ENCODE measurements around the gene CDRT15.

Gene CDRT15

DNA sequence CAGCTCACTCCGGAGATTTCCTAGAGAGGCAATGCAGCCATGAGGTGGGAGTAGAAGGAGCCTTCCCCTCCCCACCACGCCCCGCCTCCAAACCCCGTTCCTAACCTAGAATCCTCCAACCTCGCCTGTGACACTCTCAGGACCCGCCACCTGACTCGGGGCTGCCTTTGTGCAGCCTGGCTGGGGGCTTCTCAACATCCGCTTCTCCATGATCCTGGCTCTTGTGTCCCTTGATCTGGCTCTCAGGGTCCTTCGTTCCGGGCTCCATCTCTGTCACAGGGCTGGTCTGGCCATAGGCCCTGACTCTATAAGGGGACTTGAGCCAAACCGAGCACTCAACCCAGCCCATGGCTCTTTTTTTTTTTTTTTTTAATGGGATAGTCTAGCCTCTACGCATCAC is 24.3 kb downstream of the CDRT15 start:
- no peak for DNase-seq (ENCODE audit: low read depth, low spot score)
- Histone ChIP-seq H3K27ac (no peak overlapping the region), H3K4me3 (no peak overlapping the region), H3K9me3 (ENCODE audit: low read depth, low read length) (no peaks in the 10 kb centered on the region), H3K36me3 (ENCODE audit: insufficient read depth, low read length) (no peaks in the 10 kb centered on the region), H3K9ac (ENCODE audit: insufficient read length) (no peak overlapping the region)
- TF ChIP-seq POLR2AphosphoS5 (IDR thresholded peaks at IDR 0.05; ENCODE audit: borderline replicate concordance, low read depth, low read length) (no peak), EZH2 (IDR thresholded peaks at IDR 0.05) (no peak), FOXP2 (optimal IDR thresholded peaks at IDR 0.05; ENCODE audit: control extremely low read depth, extremely low read length, insufficient read depth) (no peak)

DNA sequence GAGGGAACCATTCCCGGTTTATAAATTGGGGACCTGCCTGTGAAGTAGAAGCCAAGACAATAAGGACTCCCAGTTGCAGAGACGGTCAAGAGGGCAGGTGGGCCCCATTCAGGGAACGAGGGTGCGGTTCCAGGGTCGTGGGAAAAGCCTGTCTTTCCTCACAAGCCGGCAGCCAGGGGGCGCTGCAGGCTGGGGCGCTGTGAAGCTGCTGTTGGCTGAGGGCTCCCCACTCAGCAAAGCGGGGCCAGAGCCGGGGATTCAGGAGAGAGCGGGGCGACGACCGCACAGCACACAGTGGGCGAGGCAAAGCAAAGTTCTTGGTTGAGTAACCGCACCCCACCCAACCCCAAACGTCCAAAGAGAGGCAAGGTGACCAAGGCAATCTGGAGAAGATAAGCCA is 24.9 kb downstream of the CDRT15 start:
- Histone ChIP-seq H3K36me3 (ENCODE audit: insufficient read depth, low read length) (no peaks in the 10 kb centered on the region), H3K27ac (no peak overlapping the region), H3K4me3 (no peak overlapping the region), H3K9me3 (ENCODE audit: low read depth, low read length) (no peaks in the 10 kb centered on the region), H3K9ac (ENCODE audit: insufficient read length) (no peak overlapping the region)
- no peak for DNase-seq (ENCODE audit: low read depth, low spot score)
- TF ChIP-seq EZH2 (IDR thresholded peaks at IDR 0.05) (no peak), POLR2AphosphoS5 (IDR thresholded peaks at IDR 0.05; ENCODE audit: borderline replicate concordance, low read depth, low read length) (no peak), FOXP2 (optimal IDR thresholded peaks at IDR 0.05; ENCODE audit: control extremely low read depth, extremely low read length, insufficient read depth) (no peak)

DNA sequence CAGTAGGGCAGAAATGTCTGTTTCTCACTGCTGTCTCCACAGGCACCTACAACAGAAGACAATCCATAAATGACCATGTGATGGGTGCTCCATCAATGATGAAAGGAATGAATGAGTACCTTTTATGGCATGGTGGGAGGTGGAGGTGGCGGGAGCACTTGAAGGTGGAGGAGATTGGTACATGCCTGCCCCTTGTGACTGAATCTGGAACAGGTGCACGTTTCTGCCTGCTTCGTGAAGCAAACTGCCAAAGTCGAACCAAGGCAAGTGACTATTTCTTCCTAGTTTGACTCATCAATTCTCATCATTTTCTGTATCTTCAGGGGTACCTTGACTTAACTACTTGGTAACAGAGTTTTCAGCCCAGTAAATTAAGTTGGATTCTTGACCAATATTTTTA is 25.4 kb downstream of the CDRT15 start:
- Histone ChIP-seq H3K36me3 (ENCODE audit: insufficient read depth, low read length) (no peaks in the 10 kb centered on the region), H3K9ac (ENCODE audit: insufficient read length) (no peak overlapping the region), H3K27ac (no peak overlapping the region), H3K4me3 (no peak overlapping the region), H3K9me3 (ENCODE audit: low read depth, low read length) (no peaks in the 10 kb centered on the region)
- DNase-seq (ENCODE audit: low read depth, low spot score) = no peak
- TF ChIP-seq EZH2 (IDR thresholded peaks at IDR 0.05) = no peak

DNA sequence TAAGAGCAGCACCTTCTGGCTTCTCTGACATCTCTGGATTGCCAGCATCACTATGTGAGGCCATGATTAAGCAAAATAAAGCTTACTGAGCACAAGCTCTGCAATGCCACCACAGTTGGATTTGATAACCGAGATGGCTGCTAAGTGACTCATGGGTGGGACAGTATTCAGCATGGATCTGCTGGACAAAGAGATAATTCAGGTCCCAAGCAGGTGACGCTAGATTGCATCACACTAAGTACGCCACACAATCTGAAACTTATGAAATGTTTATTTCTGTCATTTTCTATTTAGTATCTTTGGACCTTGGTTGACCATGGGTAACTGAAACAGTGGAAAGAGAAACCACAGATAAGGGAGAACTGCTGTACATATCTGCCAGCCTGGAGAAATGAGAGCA is 27.4 kb downstream of the CDRT15 start:
- no peak for DNase-seq (ENCODE audit: low read depth, low spot score)
- no peak overlapping the region for H3K27ac ChIP-seq
- H3K4me3 ChIP-seq = no peak overlapping the region
- no peak overlapping the region for H3K9ac ChIP-seq (ENCODE audit: insufficient read length)
- no peaks in the 10 kb centered on the region for H3K36me3 ChIP-seq (ENCODE audit: insufficient read depth, low read length)
- TF ChIP-seq EZH2 (IDR thresholded peaks at IDR 0.05) (no peak), FOXP2 (optimal IDR thresholded peaks at IDR 0.05; ENCODE audit: control extremely low read depth, extremely low read length, insufficient read depth) (no peak), POLR2AphosphoS5 (IDR thresholded peaks at IDR 0.05; ENCODE audit: borderline replicate concordance, low read depth, low read length) (no peak)
- H3K9me3 ChIP-seq (ENCODE audit: low read depth, low read length) = no peaks in the 10 kb centered on the region

DNA sequence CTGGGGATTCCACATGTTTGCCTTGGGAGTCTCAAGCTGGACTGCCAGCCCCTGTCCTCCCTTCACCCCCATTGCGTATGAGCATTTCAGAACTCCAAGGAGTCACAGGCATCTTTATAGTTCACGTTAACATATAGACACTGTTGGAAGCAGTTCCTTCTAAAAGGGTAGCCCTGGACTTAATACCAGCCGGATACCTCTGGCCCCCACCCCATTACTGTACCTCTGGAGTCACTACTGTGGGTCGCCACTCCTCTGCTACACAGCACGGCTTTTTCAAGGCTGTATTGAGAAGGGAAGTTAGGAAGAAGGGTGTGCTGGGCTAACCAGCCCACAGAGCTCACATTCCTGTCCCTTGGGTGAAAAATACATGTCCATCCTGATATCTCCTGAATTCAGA is 28.9 kb downstream of the CDRT15 start:
- no peak overlapping the region for H3K9ac ChIP-seq (ENCODE audit: insufficient read length)
- H3K4me3 ChIP-seq = no peak overlapping the region
- no peak overlapping the region for H3K27ac ChIP-seq
- no peaks in the 10 kb centered on the region for H3K36me3 ChIP-seq (ENCODE audit: insufficient read depth, low read length)
- no peak for TF ChIP-seq EZH2 (IDR thresholded peaks at IDR 0.05)
- TF ChIP-seq POLR2AphosphoS5 (IDR thresholded peaks at IDR 0.05; ENCODE audit: borderline replicate concordance, low read depth, low read length) = no peak
- TF ChIP-seq FOXP2 (optimal IDR thresholded peaks at IDR 0.05; ENCODE audit: control extremely low read depth, extremely low read length, insufficient read depth) = no peak
- no peaks in the 10 kb centered on the region for H3K9me3 ChIP-seq (ENCODE audit: low read depth, low read length)
- no peak for DNase-seq (ENCODE audit: low read depth, low spot score)

DNA sequence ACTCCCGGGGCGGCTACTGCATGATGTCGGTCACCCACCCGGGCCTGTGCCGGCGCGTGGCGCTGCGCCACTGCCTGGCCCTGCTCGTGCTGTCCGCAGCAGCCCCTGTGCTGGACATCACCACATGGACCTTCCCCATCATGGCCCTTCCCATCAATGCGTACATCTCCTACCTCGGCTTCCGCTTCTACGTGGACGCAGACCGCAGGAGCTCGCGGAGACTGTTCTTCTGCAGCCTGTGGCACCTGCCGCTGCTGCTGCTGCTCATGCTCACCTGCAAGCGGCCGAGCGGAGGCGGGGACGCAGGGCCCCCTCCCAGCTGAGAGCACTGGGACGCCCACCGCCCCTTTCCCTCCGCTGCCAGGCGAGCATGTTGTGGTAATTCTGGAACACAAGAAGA is 29.8 kb downstream of the CDRT15 start:
- H3K9me3 ChIP-seq (ENCODE audit: low read depth, low read length) = no peaks in the 10 kb centered on the region
- TF ChIP-seq FOXP2 (optimal IDR thresholded peaks at IDR 0.05; ENCODE audit: control extremely low read depth, extremely low read length, insufficient read depth) = no peak
- no peak for TF ChIP-seq EZH2 (IDR thresholded peaks at IDR 0.05)
- no peak for TF ChIP-seq POLR2AphosphoS5 (IDR thresholded peaks at IDR 0.05; ENCODE audit: borderline replicate concordance, low read depth, low read length)
- no peak overlapping the region for H3K9ac ChIP-seq (ENCODE audit: insufficient read length)
- no peak overlapping the region for H3K27ac ChIP-seq
- no peak for DNase-seq (ENCODE audit: low read depth, low spot score)
- no peaks in the 10 kb centered on the region for H3K36me3 ChIP-seq (ENCODE audit: insufficient read depth, low read length)
- H3K4me3 ChIP-seq = no peak overlapping the region

DNA sequence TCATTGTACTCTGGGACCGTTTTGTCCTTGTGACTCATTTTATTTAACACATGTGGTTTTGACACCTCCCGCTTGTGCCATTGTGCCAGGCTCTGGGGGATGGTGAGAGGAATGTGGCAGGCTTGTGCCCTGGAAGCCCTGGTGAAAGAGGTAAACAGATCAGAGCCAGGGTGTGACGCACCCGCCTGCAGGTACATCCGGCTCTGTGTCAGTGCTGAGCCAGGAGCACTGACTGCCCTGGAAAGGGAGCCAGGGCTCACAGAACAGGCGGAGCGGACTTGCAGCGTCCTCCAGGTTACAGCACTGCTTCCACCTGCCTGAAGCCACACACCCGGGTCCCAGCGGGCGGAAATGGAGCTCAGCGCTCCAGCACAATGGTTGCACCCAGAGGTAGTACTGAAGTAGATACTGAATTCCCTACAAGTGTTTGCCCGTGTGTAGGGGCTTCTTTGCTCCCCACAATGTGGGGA is 30.6 kb downstream of the CDRT15 start:
- no peak for TF ChIP-seq EZH2 (IDR thresholded peaks at IDR 0.05)
- no peak for TF ChIP-seq FOXP2 (optimal IDR thresholded peaks at IDR 0.05; ENCODE audit: control extremely low read depth, extremely low read length, insufficient read depth)
- no peak for TF ChIP-seq POLR2AphosphoS5 (IDR thresholded peaks at IDR 0.05; ENCODE audit: borderline replicate concordance, low read depth, low read length)
- Histone ChIP-seq H3K36me3 (ENCODE audit: insufficient read depth, low read length) (no peaks in the 10 kb centered on the region), H3K9me3 (ENCODE audit: low read depth, low read length) (no peaks in the 10 kb centered on the region), H3K27ac (no peak overlapping the region), H3K4me3 (no peak overlapping the region), H3K9ac (ENCODE audit: insufficient read length) (no peak overlapping the region)
- no peak for DNase-seq (ENCODE audit: low read depth, low spot score)

DNA sequence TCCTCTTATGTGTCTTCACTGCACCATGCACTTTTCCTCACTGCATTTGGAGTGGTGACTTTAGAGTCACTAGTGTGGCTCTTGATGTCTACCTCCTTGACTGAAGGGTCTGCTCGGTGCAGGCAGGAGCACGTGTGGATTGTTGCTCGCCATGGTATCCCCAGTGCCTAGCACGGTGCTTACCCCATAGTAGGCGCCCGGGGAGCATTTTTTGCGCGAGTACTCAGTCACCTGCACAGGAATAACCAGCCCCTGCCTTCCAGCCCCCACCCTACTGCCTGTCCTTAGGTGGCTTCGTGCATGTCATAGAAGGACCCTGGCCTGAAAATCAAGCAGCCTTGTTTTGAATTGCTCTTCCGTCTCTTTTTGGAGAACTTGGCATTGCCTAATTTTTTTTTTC is 31.3 kb downstream of the CDRT15 start:
- no peaks in the 10 kb centered on the region for H3K36me3 ChIP-seq (ENCODE audit: insufficient read depth, low read length)
- TF ChIP-seq POLR2AphosphoS5 (IDR thresholded peaks at IDR 0.05; ENCODE audit: borderline replicate concordance, low read depth, low read length) (no peak), EZH2 (IDR thresholded peaks at IDR 0.05) (no peak), FOXP2 (optimal IDR thresholded peaks at IDR 0.05; ENCODE audit: control extremely low read depth, extremely low read length, insufficient read depth) (no peak)
- no peak overlapping the region for H3K4me3 ChIP-seq
- no peak overlapping the region for H3K27ac ChIP-seq
- no peak overlapping the region for H3K9ac ChIP-seq (ENCODE audit: insufficient read length)
- no peak for DNase-seq (ENCODE audit: low read depth, low spot score)
- H3K9me3 ChIP-seq (ENCODE audit: low read depth, low read length) = no peaks in the 10 kb centered on the region

DNA sequence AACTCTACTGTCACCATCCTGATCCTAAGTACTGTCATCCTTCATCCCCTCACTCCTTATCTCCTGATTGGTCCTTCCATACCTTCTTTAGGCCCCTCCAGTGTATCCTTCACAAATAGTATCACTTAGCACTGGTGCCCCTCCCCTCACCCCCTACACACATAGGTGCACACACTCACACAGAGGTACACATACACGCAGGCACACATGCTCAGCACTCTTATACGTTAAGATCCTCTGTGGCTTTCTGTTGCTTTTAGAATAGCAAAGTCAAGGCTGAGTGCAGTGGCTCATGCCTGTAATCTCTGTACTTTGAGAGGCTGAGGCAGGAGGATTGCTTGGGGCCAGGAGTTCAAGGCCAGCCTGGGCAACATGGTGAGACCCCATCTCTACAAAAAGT is 32.1 kb downstream of the CDRT15 start:
- no peak for DNase-seq (ENCODE audit: low read depth, low spot score)
- no peak overlapping the region for H3K27ac ChIP-seq
- H3K36me3 ChIP-seq (ENCODE audit: insufficient read depth, low read length) = no peaks in the 10 kb centered on the region
- no peak overlapping the region for H3K4me3 ChIP-seq
- no peak for TF ChIP-seq POLR2AphosphoS5 (IDR thresholded peaks at IDR 0.05; ENCODE audit: borderline replicate concordance, low read depth, low read length)
- TF ChIP-seq FOXP2 (optimal IDR thresholded peaks at IDR 0.05; ENCODE audit: control extremely low read depth, extremely low read length, insufficient read depth) = no peak
- no peak for TF ChIP-seq EZH2 (IDR thresholded peaks at IDR 0.05)
- H3K9ac ChIP-seq (ENCODE audit: insufficient read length) = no peak overlapping the region
- H3K9me3 ChIP-seq (ENCODE audit: low read depth, low read length) = no peaks in the 10 kb centered on the region

Data from SK-N-MC (cell line).